ENCODE data around the gene TENT4A. TPM values are rescaled to one million over a fixed set of nuclear protein-coding genes. Genes with fewer than 3 reads are reported as not detected.

The TENT4A gene
- total RNA-seq, 1 experiment from 2014 or later: 39.3 TPM

- Histone ChIP-seq H3K4me3 (ENCODE audit: low read length) (no peak overlapping the region), H3K27ac (ENCODE audit: low read length) (no peak overlapping the region), H3K9me3 (ENCODE audit: low read length) (no peaks in the 10 kb centered on the region), H3K36me3 (ENCODE audit: low read depth, low read length) (peaks cover 82% of the 10 kb centered on the region), H3F3A (ENCODE audit: low read length, unreplicated experiment) (no peaks in the 10 kb centered on the region), H3K9me2 (replicated peaks; ENCODE audit: low read length) (no peaks in the 10 kb centered on the region), H4K20me1 (ENCODE audit: low read length) (peaks cover 30% of the 10 kb centered on the region), H3K4me2 (ENCODE audit: low read length) (0 out of 2 replicates have a peak overlapping the region, but pooled peaks have one; percentile 6), H2AFZ (ENCODE audit: low read length) (no peak overlapping the region), H3K27me3 (ENCODE audit: low read length) (no peaks in the 10 kb centered on the region), H3K79me2 (ENCODE audit: low read length) (peaks cover 60% of the 10 kb centered on the region), H3K4me1 (ENCODE audit: insufficient read depth, low read length) (peaks cover 5% of the 10 kb centered on the region), H3K9ac (ENCODE audit: low read length) (no peak overlapping the region)
- DNase-seq: no peak
- no peak for TF ChIP-seq EZH2 (IDR thresholded peaks at IDR 0.05; ENCODE audit: low read length, unreplicated experiment)
- no peak for TF ChIP-seq CTCF (conservative IDR thresholded peaks at IDR 0.05; ENCODE audit: low read depth, low read length)
- TF ChIP-seq EZH2phosphoT487 (IDR thresholded peaks at IDR 0.05; ENCODE audit: borderline replicate concordance, low read length): no peak
- intact Hi-C loops (cut with micrococcal nuclease): loop anchor here (1.0 to 10.0 kb wide), 4 partner anchors 32 to 370 kb away; partner anchors contain the start of genes MED10, NSUN2, SRD5A1 and TENT4A
- ChIA-PET CTCF (interaction anchor here (0.6 to 1.2 kb wide), 3 partner anchors 111 to 169 kb away, joined by 3 to 4 read pairs (median 4); no protein-coding TSS in a partner anchor), POLR2A (ENCODE audit: unreplicated experiment) (interaction anchor here (0.6 to 0.7 kb wide), 2 partner anchors 8 to 132 kb away, joined by 3 read pairs; no protein-coding TSS in a partner anchor)
- ATAC-seq: no peak
- no TSS peak for BruUV-seq (replicated peaks)
These were observed 31.8 kb downstream of the TENT4A start for GRCh38 chr5:6744841-6745705.

DNA sequence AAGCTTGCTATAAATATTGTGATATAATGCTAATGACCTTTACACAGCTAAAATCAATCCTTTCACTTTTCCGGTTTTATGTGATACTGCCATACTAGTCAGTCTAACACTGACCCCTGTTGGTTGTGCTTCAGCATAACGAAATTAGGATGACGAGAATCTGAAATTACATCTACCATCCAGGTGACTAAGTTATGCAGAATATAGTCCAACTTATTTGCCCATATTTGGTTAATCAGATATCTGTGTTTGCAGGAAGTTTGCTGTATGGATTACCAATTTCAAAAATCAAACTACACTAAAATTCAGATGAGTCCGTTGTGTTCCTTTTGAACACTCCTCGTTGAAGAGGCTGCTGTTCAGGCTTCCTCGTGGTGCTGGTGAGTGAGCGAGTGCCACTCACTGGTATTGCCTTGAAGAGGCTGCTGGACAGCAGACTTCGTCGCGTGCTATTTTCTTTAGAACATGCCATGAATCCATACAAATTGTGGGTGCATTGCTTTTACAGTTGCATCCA is 32.5 kb downstream of the TENT4A start:
- peak; percentile 83 for ATAC-seq
- ChIA-PET CTCF (interaction anchor here (0.6 to 1.2 kb wide), 3 partner anchors 112 to 170 kb away, joined by 3 to 4 read pairs (median 4); no protein-coding TSS in a partner anchor), POLR2A (ENCODE audit: unreplicated experiment) (interaction anchor here (0.6 to 0.7 kb wide), 2 partner anchors 9 to 133 kb away, joined by 3 read pairs; no protein-coding TSS in a partner anchor)
- Histone ChIP-seq H3K27me3 (ENCODE audit: low read length) (no peaks in the 10 kb centered on the region), H3K4me2 (ENCODE audit: low read length) (0 out of 2 replicates have a peak overlapping the region, but pooled peaks have one; percentile 6), H3K36me3 (ENCODE audit: low read depth, low read length) (peaks cover 82% of the 10 kb centered on the region), H4K20me1 (ENCODE audit: low read length) (peaks cover 30% of the 10 kb centered on the region), H3F3A (ENCODE audit: low read length, unreplicated experiment) (no peaks in the 10 kb centered on the region), H3K4me1 (ENCODE audit: insufficient read depth, low read length) (peaks cover 5% of the 10 kb centered on the region), H3K79me2 (ENCODE audit: low read length) (peaks cover 53% of the 10 kb centered on the region), H3K9me2 (replicated peaks; ENCODE audit: low read length) (no peaks in the 10 kb centered on the region), H3K4me3 (ENCODE audit: low read length) (no peak overlapping the region), H2AFZ (ENCODE audit: low read length) (no peak overlapping the region), H3K9me3 (ENCODE audit: low read length) (no peaks in the 10 kb centered on the region), H3K27ac (ENCODE audit: low read length) (no peak overlapping the region), H3K9ac (ENCODE audit: low read length) (no peak overlapping the region)
- DNase-seq: peak; percentile 87
- intact Hi-C loops (cut with micrococcal nuclease): loop anchor here (1.0 to 10.0 kb wide), 4 partner anchors 33 to 371 kb away; partner anchors contain the start of genes MED10, NSUN2, SRD5A1 and TENT4A
- no TSS peak for BruUV-seq (replicated peaks)
- no peak for TF ChIP-seq EZH2phosphoT487 (IDR thresholded peaks at IDR 0.05; ENCODE audit: borderline replicate concordance, low read length)
- peak; percentile 97 for TF ChIP-seq CTCF (conservative IDR thresholded peaks at IDR 0.05; ENCODE audit: low read depth, low read length)

Data from PC-3 (cell line).